ENCODE data around the gene PRR5. TPM values are rescaled to one million over a fixed set of nuclear protein-coding genes. Genes with fewer than 3 reads are reported as not detected.

PRR5 gene
- total RNA-seq, 1 donor from 2014 or later, result 63.6 TPM

GRCh38 chr22:44701187-44701790, 715 bp upstream of the PRR5 start:
- Mint-ChIP-seq H3K27ac (peak overlapping the region; percentile 77), H3K4me1 (peaks cover 46% of the 10 kb centered on the region), H3K9me3 (no peaks in the 10 kb centered on the region), H3K4me3 (peak overlapping the region; percentile 57), H3K27me3 (ENCODE audit: low read depth) (no peaks in the 10 kb centered on the region), H3K36me3 (peaks cover 3% of the 10 kb centered on the region)
- no peak for DNase-seq (ENCODE audit: low spot score in 2 of 2, unreplicated experiment in 2 of 2)
- TF ChIP-seq CTCF (IDR thresholded peaks at IDR 0.05; ENCODE audit: unreplicated experiment), result no peak

GRCh38 chr22:44702479-44703198, 635 bp downstream of the PRR5 start:
- H3K9me3 Mint-ChIP-seq, result no peaks in the 10 kb centered on the region
- H3K27me3 Mint-ChIP-seq (ENCODE audit: low read depth), result no peaks in the 10 kb centered on the region

GRCh38 chr22:44703255-44703870, 1.4 kb downstream of the PRR5 start:
- no peak for TF ChIP-seq CTCF (IDR thresholded peaks at IDR 0.05; ENCODE audit: unreplicated experiment)
- H3K36me3 Mint-ChIP-seq, result peaks cover 3% of the 10 kb centered on the region
- no peaks in the 10 kb centered on the region for H3K9me3 Mint-ChIP-seq
- peaks cover 42% of the 10 kb centered on the region for H3K4me1 Mint-ChIP-seq
- H3K27ac Mint-ChIP-seq, result peak overlapping the region; percentile 93
- H3K27me3 Mint-ChIP-seq (ENCODE audit: low read depth), result no peaks in the 10 kb centered on the region
- H3K4me3 Mint-ChIP-seq, result peak overlapping the region; percentile 81
- no peak for DNase-seq (ENCODE audit: low spot score in 2 of 2, unreplicated experiment in 2 of 2)

More at GRCh38 chr22:44702479-44703198, 635 bp downstream of the PRR5 start:
- H3K4me3 Mint-ChIP-seq, result peak overlapping the region; percentile 81
- DNase-seq (ENCODE audit: low spot score in 2 of 2, unreplicated experiment in 2 of 2), result peak in 1 of 2 experiments; percentile 74
- peaks cover 3% of the 10 kb centered on the region for H3K36me3 Mint-ChIP-seq
- TF ChIP-seq CTCF (IDR thresholded peaks at IDR 0.05; ENCODE audit: unreplicated experiment), result no peak
- H3K4me1 Mint-ChIP-seq, result peaks cover 48% of the 10 kb centered on the region
- peak overlapping the region; percentile 93 for H3K27ac Mint-ChIP-seq

GRCh38 chr22:44704159-44705021, 2.4 kb downstream of the PRR5 start:
- peak overlapping the region; percentile 81 for H3K4me3 Mint-ChIP-seq

More at GRCh38 chr22:44704159-44705021, 2.4 kb downstream of the PRR5 start:
- Mint-ChIP-seq H3K27ac (no peak overlapping the region), H3K36me3 (peaks cover 3% of the 10 kb centered on the region), H3K27me3 (ENCODE audit: low read depth) (no peaks in the 10 kb centered on the region), H3K4me1 (peaks cover 34% of the 10 kb centered on the region), H3K9me3 (no peaks in the 10 kb centered on the region)
- TF ChIP-seq CTCF (IDR thresholded peaks at IDR 0.05; ENCODE audit: unreplicated experiment), result no peak
- no peak for DNase-seq (ENCODE audit: low spot score in 2 of 2, unreplicated experiment in 2 of 2)
